ENCODE measurements around the gene CHMP3. TPM values are rescaled to one million over a fixed set of nuclear protein-coding genes. Genes with fewer than 3 reads are reported as not detected.

Gene CHMP3
- total and polyA plus RNA-seq, 2 of the 8 experiments (the other 6 are each of a cell fraction or from before 2014, with no cell fraction given): 11.7 to 21.9 TPM

- no peak overlapping the region for H3K4me2 ChIP-seq (ENCODE audit: insufficient read depth in 1 of 2, low read depth in 2 of 2, low read length in 2 of 2)
- no peaks in the 10 kb centered on the region for H3K27me3 ChIP-seq (replicated peaks in 1 of 4; ENCODE audit: control insufficient read depth in 3 of 4, extremely low read depth in 1 of 4, insufficient read depth in 3 of 4, low read length in 3 of 4)
- H4K91ac ChIP-seq (replicated peaks; ENCODE audit: insufficient read length, low read length): no peak overlapping the region
- ChIA-PET CTCF (ENCODE audit: partially characterized antibody) (no interaction called here), POLR2A (ENCODE audit: partially characterized antibody) (interaction anchor here (1.0 to 1.3 kb wide), 2 partner anchors 13 kb away, joined by 4 to 5 read pairs; no protein-coding TSS in a partner anchor)
- H2AK5ac ChIP-seq (ENCODE audit: low read depth, low read length): no peak overlapping the region
- H4K8ac ChIP-seq (ENCODE audit: extremely low read depth, insufficient read depth, low read length): no peak overlapping the region
- TF ChIP-seq E2F6 (IDR thresholded peaks at IDR 0.05) (no peak), SIRT6 (IDR thresholded peaks at IDR 0.05; ENCODE audit: low read length) (no peak)
- no peak overlapping the region for H3K4me3 ChIP-seq (ENCODE audit: extremely low read depth in 1 of 4, insufficient read depth in 2 of 4, low read depth in 3 of 4, low read length in 4 of 4)
- H3K79me1 ChIP-seq (ENCODE audit: low read depth, low read length): no peaks in the 10 kb centered on the region
- FAIRE-seq: no peak
- H2AFZ ChIP-seq (ENCODE audit: low read length): no peak overlapping the region
- no peak overlapping the region for H2BK15ac ChIP-seq (ENCODE audit: low read length)
- DNase-seq (ENCODE audit: low read depth in 1 of 2, low spot score in 2 of 2): no peak
- no peaks in the 10 kb centered on the region for H3K79me2 ChIP-seq (ENCODE audit: control insufficient read depth in 1 of 2, insufficient read depth in 2 of 2, low read length in 2 of 2)
- no peak overlapping the region for H3K9ac ChIP-seq (replicated peaks in 1 of 4; ENCODE audit: extremely low read depth in 1 of 4, low read depth in 3 of 4, low read length in 3 of 4)
- H3K36me3 ChIP-seq (ENCODE audit: control insufficient read depth in 2 of 4, insufficient read depth in 4 of 4, low read length in 3 of 4): peaks cover 20 to 73% (median 34%) of the 10 kb centered on the region in 4 experiments; a peak in 6 of 8 replicates
- no peak overlapping the region for H2BK12ac ChIP-seq (ENCODE audit: low read depth, low read length)
- H3K23ac ChIP-seq (ENCODE audit: insufficient read length): no peak overlapping the region
- no peak overlapping the region for H2BK5ac ChIP-seq (ENCODE audit: low read depth, low read length)
- no peaks in the 10 kb centered on the region for H3K9me3 ChIP-seq (ENCODE audit: insufficient read depth in 2 of 2, low read depth in 1 of 2, low read length in 1 of 2)
- no peak overlapping the region for H3K27ac ChIP-seq (ENCODE audit: low read depth, low read length)
- no peaks in the 10 kb centered on the region for H4K20me1 ChIP-seq (replicated peaks in 1 of 2; ENCODE audit: control insufficient read depth in 1 of 2, insufficient read depth in 2 of 2, low read length in 2 of 2)
- H4K5ac ChIP-seq (ENCODE audit: insufficient read length, low read depth, low read length): no peak overlapping the region
- no peaks in the 10 kb centered on the region for H3K23me2 ChIP-seq (ENCODE audit: low read depth, low read length)
- H2BK120ac ChIP-seq (replicated peaks; ENCODE audit: low read depth, low read length): no peak overlapping the region
- 94% methylated on average over 5 of the region's 5 CpGs; no CpG with 5 or more reads in 1 of the 2 experiments for WGBS, 2 experiments (ENCODE audit: extremely low coverage in 1 of 2, insufficient coverage in 1 of 2, insufficient read length in 1 of 2, insufficient replicate concordance in 2 of 2, low coverage in 1 of 2, low lambda C conversion rate in 2 of 2, missing lambda C conversion rate in 1 of 2)
- no peak overlapping the region for H2BK20ac ChIP-seq (ENCODE audit: low read length)
- no peak overlapping the region for H3K14ac ChIP-seq (ENCODE audit: insufficient read length)
- no peak overlapping the region for H3K56ac ChIP-seq (replicated peaks; ENCODE audit: insufficient read length, low read depth, low read length)
- H3K18ac ChIP-seq (ENCODE audit: extremely low read depth, low read length): no peak overlapping the region
- no peaks in the 10 kb centered on the region for H3K4me1 ChIP-seq (replicated peaks in 1 of 4; ENCODE audit: control insufficient read depth in 3 of 4, insufficient read depth in 4 of 4, low read length in 3 of 4)
- no peak overlapping the region for H3K4ac ChIP-seq (replicated peaks; ENCODE audit: insufficient read length, low read depth, low read length)
Observed at GRCh38 chr2:86455181-86455580, 108.1 kb downstream of the CHMP3 start.

Data from H1 (cell line).